ENCODE measurements around the gene PSD2.

The PSD2 gene

GRCh38 chr5:139757727-139758509, 37.7 kb upstream of the PSD2 start:
- Histone ChIP-seq H3K9ac (ENCODE audit: low read length) (no peak overlapping the region), H3K4me1 (ENCODE audit: control insufficient read depth, insufficient read depth, low read length) (peaks cover 6% of the 10 kb centered on the region), H3K27me3 (replicated peaks; ENCODE audit: control insufficient read depth, insufficient read depth, low read length) (peaks cover 24% of the 10 kb centered on the region), H3K36me3 (ENCODE audit: control insufficient read depth, insufficient read depth, low read length, severe bottlenecking) (no peaks in the 10 kb centered on the region), H3K9me3 (ENCODE audit: control insufficient read depth, low read length) (no peaks in the 10 kb centered on the region), H3K4me3 (ENCODE audit: low read length) (no peak overlapping the region)
- DNase-seq (ENCODE audit: low read depth): no peak

- DNase-seq (ENCODE audit: low read depth): no peak
- Histone ChIP-seq H3K4me3 (ENCODE audit: low read length) (no peak overlapping the region), H3K4me1 (ENCODE audit: control insufficient read depth, insufficient read depth, low read length) (peaks cover 6% of the 10 kb centered on the region), H3K9ac (ENCODE audit: low read length) (no peak overlapping the region), H3K27me3 (replicated peaks; ENCODE audit: control insufficient read depth, insufficient read depth, low read length) (peaks cover 28% of the 10 kb centered on the region), H3K36me3 (ENCODE audit: control insufficient read depth, insufficient read depth, low read length, severe bottlenecking) (no peaks in the 10 kb centered on the region), H3K9me3 (ENCODE audit: control insufficient read depth, low read length) (no peaks in the 10 kb centered on the region)
Observed at GRCh38 chr5:139758510-139759075, 37.0 kb upstream of the PSD2 start.

- peaks cover 6% of the 10 kb centered on the region for H3K4me1 ChIP-seq (ENCODE audit: control insufficient read depth, insufficient read depth, low read length)
- peaks cover 33% of the 10 kb centered on the region for H3K27me3 ChIP-seq (replicated peaks; ENCODE audit: control insufficient read depth, insufficient read depth, low read length)
- no peaks in the 10 kb centered on the region for H3K9me3 ChIP-seq (ENCODE audit: control insufficient read depth, low read length)
- no peaks in the 10 kb centered on the region for H3K36me3 ChIP-seq (ENCODE audit: control insufficient read depth, insufficient read depth, low read length, severe bottlenecking)
- H3K4me3 ChIP-seq (ENCODE audit: low read length): no peak overlapping the region
- DNase-seq (ENCODE audit: low read depth): no peak
- no peak overlapping the region for H3K9ac ChIP-seq (ENCODE audit: low read length)
Observed at GRCh38 chr5:139759219-139759721, 36.3 kb upstream of the PSD2 start.

GRCh38 chr5:139760066-139761056, 35.2 kb upstream of the PSD2 start:
- H3K4me3 ChIP-seq (ENCODE audit: low read length): no peak overlapping the region
- H3K4me1 ChIP-seq (ENCODE audit: control insufficient read depth, insufficient read depth, low read length): peaks cover 6% of the 10 kb centered on the region
- H3K9ac ChIP-seq (ENCODE audit: low read length): no peak overlapping the region
- H3K36me3 ChIP-seq (ENCODE audit: control insufficient read depth, insufficient read depth, low read length, severe bottlenecking): no peaks in the 10 kb centered on the region
- DNase-seq (ENCODE audit: low read depth): peak; percentile 39
- no peaks in the 10 kb centered on the region for H3K9me3 ChIP-seq (ENCODE audit: control insufficient read depth, low read length)
- peaks cover 35% of the 10 kb centered on the region for H3K27me3 ChIP-seq (replicated peaks; ENCODE audit: control insufficient read depth, insufficient read depth, low read length)

GRCh38 chr5:139761057-139761450, 34.6 kb upstream of the PSD2 start:
- no peaks in the 10 kb centered on the region for H3K9me3 ChIP-seq (ENCODE audit: control insufficient read depth, low read length)
- no peak overlapping the region for H3K4me3 ChIP-seq (ENCODE audit: low read length)
- peaks cover 6% of the 10 kb centered on the region for H3K4me1 ChIP-seq (ENCODE audit: control insufficient read depth, insufficient read depth, low read length)
- DNase-seq (ENCODE audit: low read depth): no peak
- no peak overlapping the region for H3K9ac ChIP-seq (ENCODE audit: low read length)
- H3K36me3 ChIP-seq (ENCODE audit: control insufficient read depth, insufficient read depth, low read length, severe bottlenecking): no peaks in the 10 kb centered on the region
- H3K27me3 ChIP-seq (replicated peaks; ENCODE audit: control insufficient read depth, insufficient read depth, low read length): peaks cover 32% of the 10 kb centered on the region

GRCh38 chr5:139761501-139761900, 34.1 kb upstream of the PSD2 start:
- no peaks in the 10 kb centered on the region for H3K36me3 ChIP-seq (ENCODE audit: control insufficient read depth, insufficient read depth, low read length, severe bottlenecking)
- no peaks in the 10 kb centered on the region for H3K9me3 ChIP-seq (ENCODE audit: control insufficient read depth, low read length)
- H3K4me1 ChIP-seq (ENCODE audit: control insufficient read depth, insufficient read depth, low read length): peaks cover 6% of the 10 kb centered on the region
- H3K4me3 ChIP-seq (ENCODE audit: low read length): no peak overlapping the region
- peaks cover 28% of the 10 kb centered on the region for H3K27me3 ChIP-seq (replicated peaks; ENCODE audit: control insufficient read depth, insufficient read depth, low read length)
- no peak overlapping the region for H3K9ac ChIP-seq (ENCODE audit: low read length)
- no peak for DNase-seq (ENCODE audit: low read depth)

- H3K36me3 ChIP-seq (ENCODE audit: control insufficient read depth, insufficient read depth, low read length, severe bottlenecking): no peaks in the 10 kb centered on the region
- peaks cover 18% of the 10 kb centered on the region for H3K27me3 ChIP-seq (replicated peaks; ENCODE audit: control insufficient read depth, insufficient read depth, low read length)
- no peak for DNase-seq (ENCODE audit: low read depth)
- no peaks in the 10 kb centered on the region for H3K9me3 ChIP-seq (ENCODE audit: control insufficient read depth, low read length)
- no peak overlapping the region for H3K9ac ChIP-seq (ENCODE audit: low read length)
- no peak overlapping the region for H3K4me3 ChIP-seq (ENCODE audit: low read length)
- H3K4me1 ChIP-seq (ENCODE audit: control insufficient read depth, insufficient read depth, low read length): peaks cover 6% of the 10 kb centered on the region
Observed at GRCh38 chr5:139762615-139763170, 32.9 kb upstream of the PSD2 start.

GRCh38 chr5:139763280-139763929, 32.2 kb upstream of the PSD2 start:
- H3K4me1 ChIP-seq (ENCODE audit: control insufficient read depth, insufficient read depth, low read length): peaks cover 6% of the 10 kb centered on the region
- no peaks in the 10 kb centered on the region for H3K9me3 ChIP-seq (ENCODE audit: control insufficient read depth, low read length)
- H3K36me3 ChIP-seq (ENCODE audit: control insufficient read depth, insufficient read depth, low read length, severe bottlenecking): no peaks in the 10 kb centered on the region
- H3K9ac ChIP-seq (ENCODE audit: low read length): no peak overlapping the region
- peaks cover 18% of the 10 kb centered on the region for H3K27me3 ChIP-seq (replicated peaks; ENCODE audit: control insufficient read depth, insufficient read depth, low read length)
- H3K4me3 ChIP-seq (ENCODE audit: low read length): no peak overlapping the region
- DNase-seq (ENCODE audit: low read depth): no peak

GRCh38 chr5:139763930-139764791, 31.4 kb upstream of the PSD2 start:
- Histone ChIP-seq H3K9me3 (ENCODE audit: control insufficient read depth, low read length) (no peaks in the 10 kb centered on the region), H3K4me1 (ENCODE audit: control insufficient read depth, insufficient read depth, low read length) (peaks cover 6% of the 10 kb centered on the region), H3K27me3 (replicated peaks; ENCODE audit: control insufficient read depth, insufficient read depth, low read length) (peaks cover 18% of the 10 kb centered on the region), H3K36me3 (ENCODE audit: control insufficient read depth, insufficient read depth, low read length, severe bottlenecking) (no peaks in the 10 kb centered on the region), H3K4me3 (ENCODE audit: low read length) (no peak overlapping the region), H3K9ac (ENCODE audit: low read length) (no peak overlapping the region)
- DNase-seq (ENCODE audit: low read depth): no peak

GRCh38 chr5:139764886-139765408, 30.7 kb upstream of the PSD2 start:
- Histone ChIP-seq H3K4me1 (ENCODE audit: control insufficient read depth, insufficient read depth, low read length) (peaks cover 6% of the 10 kb centered on the region), H3K9ac (ENCODE audit: low read length) (no peak overlapping the region), H3K36me3 (ENCODE audit: control insufficient read depth, insufficient read depth, low read length, severe bottlenecking) (no peaks in the 10 kb centered on the region), H3K27me3 (replicated peaks; ENCODE audit: control insufficient read depth, insufficient read depth, low read length) (peaks cover 18% of the 10 kb centered on the region), H3K9me3 (ENCODE audit: control insufficient read depth, low read length) (no peaks in the 10 kb centered on the region), H3K4me3 (ENCODE audit: low read length) (no peak overlapping the region)
- no peak for DNase-seq (ENCODE audit: low read depth)

Data from adipocyte (in vitro differentiated cells).